IPS-18a (cell line): Measurements from ENCODE around the gene CDC42SE1.

Experiments
- H3K27ac ChIP-seq: one replicate; pipeline ENCODE4 v1.5.1; 2013; ENCODE audit warnings: low read length
- H3K27me3 ChIP-seq: one replicate; pipeline ENCODE4 v1.6.1; 2013; ENCODE audit warnings: mild to moderate bottlenecking, low read length; ENCODE audit not compliant: control insufficient read depth, insufficient read depth
- H3K36me3 ChIP-seq: one replicate; pipeline ENCODE4 v1.6.1; 2013; ENCODE audit warnings: low read depth, low read length; ENCODE audit not compliant: control insufficient read depth
- H3K4me1 ChIP-seq: one replicate; pipeline ENCODE4 v1.6.1; 2013; ENCODE audit warnings: low read depth, low read length; ENCODE audit not compliant: control insufficient read depth
- H3K4me3 ChIP-seq: one replicate; pipeline ENCODE4 v1.5.1; 2013; ENCODE audit warnings: low read length
- H3K9ac ChIP-seq: one replicate; pipeline ENCODE4 v1.6.1; 2013; ENCODE audit warnings: mild to moderate bottlenecking, low read length, moderate library complexity
- H3K9me3 ChIP-seq: one replicate; pipeline ENCODE4 v1.6.1; 2013; ENCODE audit warnings: low read depth, low read length; ENCODE audit not compliant: control insufficient read depth

The CDC42SE1 gene

DNA sequence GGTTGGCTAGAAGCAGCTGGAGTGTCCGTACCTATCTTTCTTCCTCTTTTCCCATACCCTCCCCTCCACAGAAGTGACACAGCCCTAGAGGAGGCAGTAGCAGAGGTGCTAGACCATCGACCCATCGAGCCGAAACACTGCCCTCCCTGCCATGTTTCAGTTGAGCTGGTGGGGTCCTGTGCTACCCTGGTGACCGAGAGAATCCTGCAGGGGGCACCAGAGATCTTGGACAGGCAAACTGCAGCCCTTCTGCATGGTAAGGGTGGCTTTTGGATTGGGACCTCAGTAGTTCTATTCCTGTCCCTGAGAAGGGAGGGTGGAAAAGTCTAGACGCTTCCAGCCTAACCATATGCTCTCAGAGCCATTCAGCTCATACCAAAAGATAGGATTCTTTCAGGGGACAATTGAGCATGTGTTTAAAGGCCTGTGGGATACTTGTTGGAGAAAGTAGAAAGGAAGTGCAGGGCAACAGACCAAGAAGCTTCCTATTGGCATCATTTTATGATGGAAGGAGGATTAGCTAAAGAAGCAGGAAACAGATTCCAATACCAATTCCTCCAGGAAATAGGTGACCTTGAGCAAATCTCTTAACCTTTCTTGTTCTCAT lies 34.8 kb downstream of the CDC42SE1 start:
- Histone ChIP-seq H3K27ac (no peak overlapping the region), H3K4me1 (no peaks in the 10 kb centered on the region), H3K4me3 (no peak overlapping the region), H3K36me3 (peaks cover 20% of the 10 kb centered on the region), H3K27me3 (no peaks in the 10 kb centered on the region), H3K9ac (no peak overlapping the region), H3K9me3 (no peaks in the 10 kb centered on the region)

DNA sequence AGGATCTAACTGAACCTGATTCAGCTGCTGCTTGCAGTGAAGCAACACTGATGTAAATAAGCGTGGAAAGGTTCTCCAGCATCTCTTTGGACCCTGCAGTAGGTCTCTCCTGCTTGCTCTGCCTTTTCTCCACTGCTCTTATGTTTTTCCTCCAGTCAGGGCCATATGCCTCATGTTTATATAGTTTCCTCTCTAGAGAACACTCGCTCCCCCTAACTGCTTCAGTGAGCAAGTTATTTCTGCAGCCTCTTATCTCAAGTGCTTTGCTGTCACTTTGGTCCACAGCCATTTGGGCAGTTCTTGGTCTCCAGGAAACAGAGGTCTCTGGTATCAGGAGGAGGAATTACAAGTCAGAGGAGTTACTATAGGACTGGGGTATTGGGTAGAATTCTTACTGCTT lies 45.9 kb downstream of the CDC42SE1 start:
- Histone ChIP-seq H3K27ac (no peak overlapping the region), H3K9ac (no peak overlapping the region), H3K4me1 (peaks cover 4% of the 10 kb centered on the region)

DNA sequence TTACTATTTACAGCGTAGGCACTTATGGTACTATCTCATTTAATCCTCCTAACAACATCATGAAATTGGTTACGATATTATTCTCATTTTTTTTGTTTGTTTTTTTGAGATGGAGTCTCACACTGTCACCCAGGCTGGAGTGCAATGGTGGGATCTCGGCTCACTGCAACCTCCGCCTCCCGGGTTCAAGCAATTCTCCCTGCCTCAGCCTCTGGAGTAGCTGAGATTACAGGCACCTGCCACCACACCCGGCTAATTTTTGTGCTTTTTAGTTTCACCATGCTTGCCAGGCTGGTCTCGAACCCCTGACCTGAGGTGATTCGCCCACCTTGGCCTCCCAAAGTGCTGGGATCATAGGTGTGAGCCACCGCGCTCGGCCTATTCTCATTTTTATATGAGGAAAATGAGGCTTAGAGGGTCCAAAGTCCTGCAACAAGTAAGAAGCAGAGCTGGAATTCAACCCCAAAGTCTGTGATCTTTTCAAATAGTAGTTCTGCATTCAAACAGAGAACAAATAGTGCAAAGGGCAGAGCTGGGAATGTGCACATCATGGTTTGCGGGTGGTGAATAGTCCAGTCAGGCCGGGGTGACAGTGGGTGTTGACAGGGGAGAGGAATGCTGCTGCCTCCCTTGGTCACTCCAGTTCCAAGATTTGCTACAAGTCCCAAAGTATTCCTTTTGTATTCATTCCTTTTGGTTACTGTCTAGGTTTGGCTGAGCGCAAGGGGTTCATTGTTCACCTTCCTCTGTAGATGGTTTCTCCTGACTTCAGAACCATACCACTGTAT lies 46.5 kb downstream of the CDC42SE1 start:
- Histone ChIP-seq H3K9ac (no peak overlapping the region), H3K27ac (no peak overlapping the region), H3K9me3 (no peaks in the 10 kb centered on the region), H3K4me1 (peaks cover 7% of the 10 kb centered on the region), H3K36me3 (no peaks in the 10 kb centered on the region), H3K4me3 (no peak overlapping the region), H3K27me3 (no peaks in the 10 kb centered on the region)

More for the DNA sequence above, 45.9 kb downstream of the CDC42SE1 start:
- Histone ChIP-seq H3K9me3 (no peaks in the 10 kb centered on the region), H3K36me3 (no peaks in the 10 kb centered on the region), H3K27me3 (no peaks in the 10 kb centered on the region), H3K4me3 (no peak overlapping the region)

DNA sequence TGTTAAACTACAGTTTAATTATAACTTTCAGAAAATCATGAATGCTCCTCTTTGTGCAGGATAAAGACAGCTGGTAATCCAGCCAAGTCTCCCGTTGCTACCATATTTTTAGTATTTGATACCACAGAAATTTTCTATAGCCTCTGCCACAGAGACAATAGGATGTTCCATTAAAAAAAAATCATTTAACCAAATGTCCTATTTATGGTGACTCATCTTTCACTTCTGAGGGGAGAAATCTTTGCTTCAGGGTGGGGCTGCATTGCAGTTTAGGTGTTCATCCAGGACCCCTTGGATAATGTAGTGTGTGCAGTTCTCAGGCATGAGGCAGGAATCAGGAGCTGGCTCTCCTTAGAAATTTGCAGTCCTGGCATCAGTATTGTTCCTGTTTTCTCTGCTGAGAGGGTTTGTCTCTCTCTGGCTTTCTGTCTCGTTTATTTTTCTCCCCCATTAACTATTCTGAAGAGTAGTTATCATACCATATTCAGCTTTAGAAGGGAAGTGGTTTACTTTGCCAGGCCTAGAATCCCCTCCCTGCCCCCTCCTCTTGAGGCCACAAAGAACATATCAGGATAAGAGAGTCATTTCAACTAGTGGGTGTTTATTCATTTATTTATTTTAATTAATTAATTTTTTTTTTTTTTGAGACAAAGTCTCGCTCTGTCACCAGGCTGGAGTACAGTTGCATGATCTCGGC lies 48.1 kb downstream of the CDC42SE1 start:
- no peak overlapping the region for H3K4me3 ChIP-seq
- no peak overlapping the region for H3K27ac ChIP-seq
- H3K4me1 ChIP-seq = peaks cover 16% of the 10 kb centered on the region

DNA sequence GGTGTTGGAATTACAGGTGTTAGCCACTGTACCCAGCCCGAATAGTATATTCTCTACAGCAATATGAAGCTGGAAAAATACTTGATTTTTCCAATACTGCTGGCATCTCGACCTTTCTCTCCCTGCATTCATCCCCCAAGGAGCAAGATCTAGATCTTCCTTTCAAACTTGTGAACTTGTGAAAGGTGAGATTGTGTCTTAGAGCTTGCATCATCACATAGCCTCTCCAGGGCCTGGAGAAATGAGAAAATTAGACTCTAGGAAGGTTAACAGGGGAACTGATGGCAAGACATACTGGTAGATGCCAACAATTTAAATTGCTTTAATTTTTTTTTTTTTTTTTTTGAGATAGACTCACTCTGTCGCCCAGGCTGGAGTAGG lies 49.1 kb downstream of the CDC42SE1 start:
- Histone ChIP-seq H3K9ac (no peak overlapping the region), H3K4me1 (peaks cover 19% of the 10 kb centered on the region), H3K9me3 (no peaks in the 10 kb centered on the region), H3K36me3 (no peaks in the 10 kb centered on the region), H3K27ac (no peak overlapping the region), H3K27me3 (no peaks in the 10 kb centered on the region), H3K4me3 (no peak overlapping the region)

More for the DNA sequence above, 48.1 kb downstream of the CDC42SE1 start:
- Histone ChIP-seq H3K9me3 (no peaks in the 10 kb centered on the region), H3K9ac (no peak overlapping the region), H3K27me3 (no peaks in the 10 kb centered on the region), H3K36me3 (no peaks in the 10 kb centered on the region)

DNA sequence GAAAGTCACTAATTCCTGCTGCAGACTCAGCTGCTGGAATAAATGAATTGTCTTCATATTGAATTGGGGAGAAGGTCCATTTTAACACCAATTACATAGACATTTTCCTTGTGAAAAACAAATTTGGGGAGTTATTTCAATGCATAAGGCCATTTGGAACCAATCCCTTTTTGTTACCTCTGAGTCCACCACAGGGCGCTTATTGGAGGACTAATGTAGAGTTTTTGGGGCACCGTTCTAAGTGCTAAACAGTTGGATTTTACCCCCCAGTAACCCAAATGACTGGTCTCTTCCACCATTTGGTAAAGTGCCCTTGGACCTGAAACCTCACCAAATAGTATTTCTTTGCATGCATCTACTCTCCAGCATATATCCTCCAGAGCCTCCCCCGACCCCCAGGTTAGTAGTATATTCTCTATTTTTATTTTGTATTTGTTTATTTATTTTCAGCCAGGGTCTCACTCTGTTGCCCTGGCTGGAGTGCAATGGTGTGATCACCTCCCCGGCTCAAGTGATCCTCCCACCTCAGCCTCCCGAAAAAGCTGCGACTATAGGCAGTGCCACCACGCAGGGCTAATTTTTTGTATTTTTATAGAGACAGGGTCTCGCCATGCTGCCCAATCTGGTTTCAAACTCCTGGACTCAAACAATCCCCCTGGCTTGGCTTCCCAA lies 49.6 kb downstream of the CDC42SE1 start:
- H3K4me3 ChIP-seq = no peak overlapping the region
- no peak overlapping the region for H3K27ac ChIP-seq
- no peaks in the 10 kb centered on the region for H3K9me3 ChIP-seq
- H3K27me3 ChIP-seq = no peaks in the 10 kb centered on the region
- H3K9ac ChIP-seq = no peak overlapping the region
- H3K36me3 ChIP-seq = no peaks in the 10 kb centered on the region
- H3K4me1 ChIP-seq = peaks cover 19% of the 10 kb centered on the region

DNA sequence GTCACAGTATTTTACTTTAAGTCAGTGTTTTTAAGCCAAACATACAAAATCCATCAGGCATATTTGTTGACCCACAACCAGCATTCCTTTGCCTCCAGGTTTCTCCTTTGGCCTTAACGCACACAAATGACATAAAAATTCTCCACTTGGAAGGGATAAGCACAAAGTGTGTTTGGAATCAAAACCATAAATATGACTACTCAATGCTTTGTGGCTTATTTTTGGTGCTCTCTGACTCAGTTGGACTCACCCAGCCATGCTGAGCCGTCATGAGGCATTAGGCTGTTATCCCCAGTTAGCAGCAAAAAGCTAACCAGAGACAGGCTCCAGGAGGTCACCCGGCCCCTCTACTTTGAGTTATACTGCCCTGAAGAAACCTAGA lies 50.2 kb downstream of the CDC42SE1 start:
- no peaks in the 10 kb centered on the region for H3K27me3 ChIP-seq
- H3K9ac ChIP-seq = peak overlapping the region; percentile 83
- H3K36me3 ChIP-seq = no peaks in the 10 kb centered on the region
- peaks cover 19% of the 10 kb centered on the region for H3K4me1 ChIP-seq
- no peak overlapping the region for H3K27ac ChIP-seq
- peak overlapping the region; percentile 99 for H3K4me3 ChIP-seq
- no peaks in the 10 kb centered on the region for H3K9me3 ChIP-seq

DNA sequence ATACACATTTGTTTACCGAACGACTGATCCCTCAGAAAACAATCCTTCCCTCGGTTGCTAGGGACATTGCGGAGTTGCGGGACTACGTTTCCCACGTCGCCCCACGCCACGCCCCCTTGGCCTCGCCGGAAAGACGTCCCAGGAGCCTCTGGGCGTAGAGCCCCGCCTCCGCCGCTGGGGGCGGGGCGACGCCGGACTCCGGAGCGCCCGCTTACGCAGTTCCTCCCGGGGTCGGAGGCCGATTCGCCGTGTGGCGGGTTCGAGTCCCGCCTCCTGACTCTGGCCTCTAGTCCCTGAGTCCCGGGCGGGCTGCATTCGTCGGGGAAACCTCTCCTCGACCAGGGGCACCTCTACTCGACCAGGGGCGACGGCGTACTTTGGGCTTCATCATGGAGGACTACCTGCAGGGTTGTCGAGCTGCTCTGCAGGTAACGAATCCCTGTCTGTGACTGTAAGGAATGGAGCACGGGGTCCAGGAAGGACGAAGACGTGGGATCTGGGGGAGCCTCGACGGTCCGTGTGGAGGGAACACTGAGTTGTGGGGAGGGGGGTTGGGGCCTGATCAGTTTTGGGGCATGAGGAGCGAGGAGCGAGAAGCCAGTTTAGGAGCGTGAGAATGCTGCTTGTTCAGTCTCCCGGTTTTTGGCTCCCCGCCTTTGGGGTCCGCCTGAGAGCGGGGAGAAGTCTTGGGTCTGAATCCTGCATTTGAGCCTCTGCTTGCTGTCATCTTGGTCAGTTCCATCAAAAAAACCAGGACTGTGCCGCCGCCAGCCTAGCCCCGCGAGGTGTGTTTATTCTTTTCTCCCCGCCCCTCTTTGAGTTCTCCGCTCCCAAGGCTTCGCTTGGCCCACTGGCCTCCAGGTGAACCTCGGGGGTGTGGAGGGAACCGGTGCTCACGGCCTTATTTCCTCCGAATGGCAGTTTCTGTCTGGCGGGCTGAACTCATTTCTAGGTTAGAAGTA lies 50.9 kb downstream of the CDC42SE1 start, which contains the start of gene PRUNE1:
TSS of gene PRUNE1 (plus strand) at position 206 of the 962 bp plus-strand sequence. CDS start at position 390, 184 bp downstream.
- Histone ChIP-seq H3K4me3 (peak within 1 kb of the TSS; percentile 99), H3K4me1 (peaks cover 19% of the 10 kb centered on the region), H3K36me3 (no peaks in the 10 kb centered on the region), H3K27me3 (no peaks in the 10 kb centered on the region), H3K9ac (peak within 1 kb of the TSS; percentile 83), H3K9me3 (no peaks in the 10 kb centered on the region), H3K27ac (peak within 1 kb of the TSS; percentile 93)

DNA sequence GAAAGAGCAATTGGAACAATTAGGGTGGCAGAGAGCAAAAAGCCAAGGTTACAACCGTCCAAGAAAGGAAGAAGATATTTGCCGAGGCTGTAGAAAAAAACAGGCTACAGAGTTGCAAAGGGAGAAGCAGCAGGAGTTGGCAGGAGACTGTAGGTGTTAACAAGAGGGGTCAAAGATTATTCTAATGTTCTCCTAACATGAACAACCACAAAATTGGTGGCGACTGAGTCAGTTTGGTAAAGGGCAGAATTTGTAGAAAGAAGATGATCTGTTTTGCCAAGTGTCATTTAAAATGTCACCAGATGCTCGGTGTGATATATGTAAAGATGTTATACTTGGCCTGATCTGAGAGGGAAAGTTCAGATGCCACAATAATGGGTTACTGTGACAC lies 51.6 kb downstream of the CDC42SE1 start:
- Histone ChIP-seq H3K27ac (peak overlapping the region; percentile 93), H3K36me3 (no peaks in the 10 kb centered on the region), H3K4me1 (peaks cover 19% of the 10 kb centered on the region), H3K4me3 (peak overlapping the region; percentile 99), H3K9me3 (no peaks in the 10 kb centered on the region), H3K27me3 (no peaks in the 10 kb centered on the region), H3K9ac (peak overlapping the region; percentile 74)

DNA sequence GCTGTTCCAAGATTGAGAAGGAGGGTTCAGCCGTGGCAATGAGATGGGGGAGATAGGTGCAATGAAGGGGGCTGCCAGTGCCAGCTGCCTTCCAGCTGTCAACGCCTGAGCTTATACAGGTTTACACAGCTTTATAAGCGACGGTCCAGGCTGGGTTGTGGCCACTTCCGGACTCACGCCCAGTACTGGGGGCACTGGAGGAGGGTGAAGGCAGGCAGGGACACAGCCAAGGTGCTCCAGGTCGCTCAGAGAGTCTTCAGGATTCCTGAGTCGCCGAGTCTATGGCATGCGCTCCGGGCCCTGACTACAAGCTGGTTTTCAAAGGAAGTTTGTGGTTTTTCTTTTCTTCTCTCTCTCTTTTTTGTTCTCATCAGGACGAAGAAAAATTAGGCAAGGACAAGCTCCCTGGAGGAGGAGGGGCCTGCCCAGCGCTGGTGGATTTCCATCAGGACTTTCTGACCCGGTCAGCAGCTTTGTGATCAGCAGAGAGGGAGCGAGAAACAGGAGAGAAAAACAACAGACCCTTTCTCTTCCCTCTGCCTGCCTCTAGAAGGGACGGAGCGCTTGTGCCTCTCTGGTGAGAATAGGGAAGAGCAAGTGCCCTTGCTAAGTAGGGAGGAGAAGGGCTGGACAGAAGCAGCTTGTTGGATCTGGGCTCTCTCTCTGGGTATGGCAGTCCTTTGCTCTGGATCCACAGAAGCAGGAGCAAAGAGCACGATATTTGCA lies 52.9 kb downstream of the CDC42SE1 start, which contains the start of gene MINDY1:
TSS of gene MINDY1 (minus strand) at position 576 of the 726 bp plus-strand sequence. CDS start 4,285 bp downstream, outside the sequence.
- peaks cover 19% of the 10 kb centered on the region for H3K4me1 ChIP-seq
- peak within 1 kb of the TSS; percentile 93 for H3K27ac ChIP-seq
- H3K9me3 ChIP-seq = no peaks in the 10 kb centered on the region

More for the DNA sequence above, 52.9 kb downstream of the CDC42SE1 start, which contains the start of gene MINDY1:
- Histone ChIP-seq H3K27me3 (no peaks in the 10 kb centered on the region), H3K36me3 (no peaks in the 10 kb centered on the region), H3K9ac (peak within 1 kb of the TSS; percentile 74), H3K4me3 (peak within 1 kb of the TSS; percentile 99)
